Stimulated activated CD4-positive, alpha-beta T cell treated with anti-CD3 and anti-CD28 coated beads, TNF-alpha, amount 100 ng/mL, for 4 hours (primary cell): ENCODE data around the gene CERS6.
"Not testable (repeated sequence)": the region's sequence is repeated elsewhere in the genome, so short reads cannot be mapped to it uniquely, and the experiment has no call there.

Experiments used
- DNase-seq, 3 experiments: peaks; one replicate each; pipeline ENCODE4 v3.0.0-alpha.2; 2020; ENCODE audit warnings: low read depth in 3 of 3

Gene CERS6

GRCh38 chr2:168501466-168502065 lies 45.5 kb downstream of the CERS6 start:
- no peak for DNase-seq

GRCh38 chr2:168502852-168503251 lies 46.8 kb downstream of the CERS6 start:
- DNase-seq, result not testable (repeated sequence)

DNA sequence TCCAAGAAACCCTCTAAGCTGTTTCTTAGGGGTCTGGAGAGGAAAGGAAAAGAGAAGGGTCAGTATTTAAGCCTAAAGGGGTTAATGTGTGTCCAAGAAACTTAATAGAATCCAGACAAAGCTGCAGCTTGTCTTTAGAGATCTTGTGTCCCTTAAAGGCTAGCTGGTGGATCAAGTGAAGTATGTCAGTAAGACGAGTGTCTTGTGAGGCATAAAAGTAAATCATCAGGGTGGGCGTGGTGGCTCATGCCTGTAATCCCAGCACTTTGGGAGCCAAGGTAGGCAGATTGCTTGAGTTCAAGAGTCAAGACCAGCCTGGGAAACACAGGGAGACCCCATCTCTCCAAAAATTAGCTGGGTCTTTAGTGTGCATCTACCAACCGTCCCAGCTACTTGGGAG lies 47.8 kb downstream of the CERS6 start:
- no peak for DNase-seq

GRCh38 chr2:168504323-168504722 lies 48.3 kb downstream of the CERS6 start:
- DNase-seq, result no peak

- no peak for DNase-seq
Observed at GRCh38 chr2:168510125-168510756, 54.2 kb downstream of the CERS6 start.

DNA sequence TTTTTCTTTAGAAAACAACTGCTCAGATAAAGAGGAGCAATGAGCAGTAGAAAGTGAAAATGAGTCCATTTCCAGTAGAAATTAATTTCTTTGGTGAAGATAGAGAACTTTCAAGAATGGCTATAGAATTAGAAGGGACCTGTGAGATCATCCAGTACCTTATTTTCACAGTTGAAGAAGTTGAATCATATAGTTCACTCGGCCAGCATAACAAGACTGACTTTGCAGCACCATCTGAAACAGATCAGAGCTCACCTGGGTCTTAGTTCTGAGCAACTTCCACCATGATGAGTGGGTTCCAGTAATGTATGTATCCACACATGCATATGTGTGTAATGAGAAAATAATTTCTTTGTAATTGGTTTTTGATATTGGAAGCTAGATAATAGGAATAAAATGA lies 58.6 kb downstream of the CERS6 start:
- no peak for DNase-seq

- no peak for DNase-seq
Observed at GRCh38 chr2:168515502-168515901, 59.4 kb downstream of the CERS6 start.

GRCh38 chr2:168517816-168518215 lies 61.7 kb downstream of the CERS6 start:
- DNase-seq, result no peak

DNA sequence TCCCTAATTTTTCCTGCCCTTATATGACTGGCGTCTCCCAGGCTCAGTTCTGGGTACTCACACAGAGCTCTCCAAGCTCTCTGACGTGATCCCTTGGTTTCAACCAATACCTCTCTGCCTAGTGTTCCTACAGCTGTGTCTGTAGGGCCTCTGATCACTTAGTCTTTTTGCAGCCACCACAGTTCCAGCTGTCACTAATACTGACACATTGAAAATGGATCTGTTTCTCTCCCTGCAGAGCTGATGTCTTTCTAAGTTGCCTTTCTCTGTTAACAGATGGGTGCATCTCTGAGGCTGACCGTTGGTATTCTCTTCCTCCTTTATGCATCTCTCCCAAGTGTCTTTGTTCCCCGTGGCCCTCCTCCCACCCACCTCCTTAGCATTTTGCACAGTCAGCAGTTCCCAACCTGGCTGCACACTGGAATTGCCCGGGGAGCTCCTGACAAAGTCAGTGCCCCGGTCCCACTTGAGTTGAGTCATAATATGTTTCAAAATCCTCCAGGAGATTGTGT lies 62.5 kb downstream of the CERS6 start:
- DNase-seq, result no peak

GRCh38 chr2:168519534-168520308 lies 63.6 kb downstream of the CERS6 start:
- no peak for DNase-seq

DNA sequence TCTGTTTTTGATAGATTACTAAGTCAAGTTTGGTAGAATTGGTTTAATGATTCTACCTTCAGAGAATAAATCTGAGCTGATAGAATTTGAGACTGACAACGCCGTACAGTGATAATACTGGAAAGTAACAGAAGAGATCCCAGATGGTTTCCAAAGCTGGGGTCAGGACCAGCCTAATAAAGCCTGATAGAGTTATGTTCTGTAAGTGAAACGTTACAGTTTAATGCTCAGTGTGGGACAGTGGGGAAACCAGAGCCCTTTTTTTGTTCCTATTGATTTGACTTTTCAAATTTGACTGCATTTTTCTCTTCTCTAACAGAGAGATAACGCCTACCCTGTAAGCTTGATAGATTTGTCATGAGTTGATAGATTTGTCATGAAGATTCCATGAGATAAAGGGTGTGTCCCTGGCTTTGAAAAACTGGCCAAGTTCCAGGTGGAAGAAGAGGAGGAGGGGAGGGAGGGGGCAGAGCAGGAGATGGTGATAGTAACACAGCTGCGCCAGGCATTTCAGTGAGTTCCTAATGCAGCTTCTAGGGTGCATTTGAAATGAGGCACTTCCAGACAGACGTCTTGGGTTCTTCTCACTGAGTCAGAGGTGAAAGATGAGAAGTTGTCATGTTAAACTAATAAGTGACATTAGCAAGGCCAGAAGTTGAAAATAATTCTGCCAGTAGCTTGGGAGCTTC lies 65.1 kb downstream of the CERS6 start:
- no peak for DNase-seq

GRCh38 chr2:168522446-168522845 lies 66.4 kb downstream of the CERS6 start:
- DNase-seq, result no peak

DNA sequence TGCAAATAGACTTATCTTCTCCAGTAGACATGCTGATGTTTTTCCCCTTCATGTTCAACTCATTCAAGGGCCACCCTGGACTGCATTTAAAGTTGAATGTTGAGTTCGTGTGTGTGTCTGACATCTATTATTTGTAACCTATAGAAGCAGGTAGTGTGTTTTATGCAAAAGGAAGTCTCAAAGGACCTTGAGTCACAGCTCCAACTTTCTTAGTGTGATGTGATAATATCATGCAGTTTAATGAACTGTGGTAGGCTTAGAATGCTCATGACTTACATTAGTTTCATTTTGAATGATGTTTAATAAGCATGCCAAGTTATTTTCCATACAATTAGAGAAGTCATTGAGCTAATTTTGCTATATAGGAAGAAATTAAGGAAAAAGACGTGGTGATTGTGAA lies 67.9 kb downstream of the CERS6 start:
- DNase-seq, result no peak

- DNase-seq, result no peak
Observed at GRCh38 chr2:168525020-168525419, 68.9 kb downstream of the CERS6 start.

- DNase-seq, result no peak
Observed at GRCh38 chr2:168525716-168526446, 69.8 kb downstream of the CERS6 start.

DNA sequence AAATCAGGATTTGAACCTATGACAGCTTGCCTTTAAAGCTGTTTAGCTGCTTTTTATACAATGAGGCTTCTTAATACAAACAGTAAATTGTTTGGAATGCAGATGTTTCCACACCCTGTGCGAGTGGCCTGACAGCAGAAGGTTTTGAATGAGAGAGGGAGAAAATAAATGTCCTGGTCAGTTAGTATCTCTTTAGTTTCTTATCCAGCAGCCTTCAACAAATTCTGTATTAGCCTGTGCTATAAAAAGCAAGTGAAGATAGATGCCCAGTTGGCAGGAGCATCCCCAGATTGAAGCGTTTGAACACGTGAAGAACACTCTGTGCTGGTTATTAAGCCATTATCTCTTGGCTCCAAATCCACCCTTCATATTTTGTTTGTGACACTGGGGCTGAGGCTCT lies 70.6 kb downstream of the CERS6 start:
- DNase-seq, result no peak

DNA sequence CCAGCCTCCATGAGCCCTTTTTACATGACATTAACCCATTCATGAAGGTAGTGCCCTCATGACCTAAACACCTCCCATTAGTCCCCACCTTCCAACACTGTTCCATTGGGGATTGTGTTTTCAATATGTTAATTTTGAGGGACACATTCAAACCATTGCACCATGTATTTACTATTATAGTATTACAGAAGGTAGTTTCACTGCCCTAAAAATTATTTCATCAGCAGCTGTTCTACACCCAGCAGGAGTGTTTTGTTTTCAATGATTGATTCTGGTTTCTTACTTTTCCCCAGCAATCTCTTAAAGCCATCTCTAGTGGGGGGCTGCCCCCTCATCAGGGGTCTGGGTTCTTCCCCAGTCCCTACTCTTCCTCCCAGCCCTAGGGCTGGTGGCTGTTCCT lies 71.9 kb downstream of the CERS6 start:
- no peak for DNase-seq

GRCh38 chr2:168528469-168528868 lies 72.4 kb downstream of the CERS6 start:
- no peak for DNase-seq

DNA sequence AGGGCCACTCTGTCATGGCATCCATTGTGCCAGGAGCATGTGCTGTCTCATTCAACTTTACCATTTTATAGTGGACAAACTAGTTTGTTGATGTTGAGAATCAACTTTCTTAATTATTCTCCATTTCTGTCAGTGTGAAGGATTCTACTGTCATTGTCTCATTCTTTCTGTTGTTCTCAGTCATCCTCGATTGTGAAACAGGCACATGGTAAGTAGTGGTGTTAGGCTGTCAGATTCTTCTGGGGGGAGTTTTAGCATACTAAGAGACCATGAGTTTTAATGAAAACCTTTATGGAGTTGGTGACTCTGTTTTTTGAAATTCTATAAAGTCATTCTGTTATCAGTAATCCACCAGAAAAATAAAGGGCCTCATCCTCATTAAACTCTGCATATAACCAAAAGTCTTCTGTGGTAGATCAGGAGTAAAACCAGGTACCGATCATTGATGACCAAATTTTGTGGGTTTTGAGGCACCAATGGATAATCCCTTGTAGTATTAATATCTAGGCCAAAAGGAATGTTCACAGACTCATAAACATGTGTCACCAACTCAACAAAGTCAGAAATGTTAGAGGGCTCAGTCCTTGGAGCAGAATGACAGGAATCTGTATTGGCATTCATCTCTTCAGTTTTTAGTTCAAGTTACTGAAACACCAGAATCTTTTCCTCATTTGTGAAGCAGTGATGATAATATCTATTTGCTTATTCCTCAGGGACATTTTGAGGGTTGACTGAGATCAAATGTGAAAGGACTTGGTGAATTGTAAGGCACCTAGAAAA lies 73.2 kb downstream of the CERS6 start:
- no peak for DNase-seq

DNA sequence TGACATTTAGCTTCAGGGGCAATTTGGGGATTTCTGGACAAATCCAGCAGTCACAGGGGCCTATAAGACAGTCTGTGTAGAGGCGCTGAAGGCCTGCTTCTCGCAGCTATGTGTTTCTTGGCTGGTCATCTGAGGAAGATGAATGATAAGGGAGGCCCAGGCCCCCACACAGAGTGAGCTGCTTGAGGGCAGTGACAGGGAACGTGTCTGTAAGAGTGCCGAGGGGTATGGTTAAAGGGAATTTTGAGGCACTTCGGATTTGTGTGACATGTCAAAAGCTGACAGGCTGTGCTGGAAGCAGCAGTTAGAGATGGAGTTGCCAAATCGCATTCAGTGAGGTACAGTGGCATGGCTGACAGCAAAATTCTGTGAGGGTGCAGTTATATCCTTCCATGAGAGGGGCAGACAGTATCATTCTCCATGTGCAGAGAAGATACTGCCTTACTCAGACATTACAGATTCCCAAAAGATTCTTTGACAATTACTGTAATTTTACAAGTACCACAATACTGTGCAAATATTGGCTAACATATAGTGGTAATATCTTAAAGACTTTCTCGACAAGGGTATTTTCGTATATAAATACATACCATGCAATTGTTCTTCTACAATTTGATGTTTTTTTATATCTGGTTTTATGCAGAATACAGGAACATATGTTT lies 74.0 kb downstream of the CERS6 start:
- no peak for DNase-seq
